HG03571 (cell line): ENCODE results near the gene PTPRS.
"Not testable (repeated sequence)": the region's sequence is repeated elsewhere in the genome, so short reads cannot be mapped to it uniquely, and the experiment has no call there.

ENCODE experiments used
- ATAC-seq: cut with Tn5 transposase; IDR thresholded peaks from one replicate; pipeline ENCODE4 v1.9.1; 2021; ENCODE audit not compliant: unreplicated experiment

The PTPRS gene

GRCh38 chr19:5333581-5334365 lies 6.8 kb downstream of the PTPRS start:
- no peak for ATAC-seq

DNA sequence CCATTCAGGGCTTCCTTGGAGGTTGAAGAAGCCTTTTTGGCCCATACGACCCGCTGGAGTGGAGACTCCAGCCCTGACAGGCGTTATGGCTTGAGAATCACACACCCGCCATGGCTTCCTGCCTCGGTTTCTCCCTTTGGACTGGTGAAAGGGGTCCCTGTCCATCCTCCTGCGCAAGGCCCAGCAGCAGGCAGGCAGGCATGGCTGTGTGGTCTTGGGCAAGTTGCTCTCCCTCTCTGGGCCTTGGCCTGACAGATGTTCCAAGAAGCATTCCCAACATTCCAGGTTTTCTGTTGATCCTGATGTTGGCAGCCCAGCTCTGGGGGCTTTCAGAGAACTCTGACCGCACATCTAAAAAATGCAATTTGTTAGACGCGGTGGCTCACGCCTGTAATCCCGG lies 8.1 kb downstream of the PTPRS start:
- no peak for ATAC-seq

DNA sequence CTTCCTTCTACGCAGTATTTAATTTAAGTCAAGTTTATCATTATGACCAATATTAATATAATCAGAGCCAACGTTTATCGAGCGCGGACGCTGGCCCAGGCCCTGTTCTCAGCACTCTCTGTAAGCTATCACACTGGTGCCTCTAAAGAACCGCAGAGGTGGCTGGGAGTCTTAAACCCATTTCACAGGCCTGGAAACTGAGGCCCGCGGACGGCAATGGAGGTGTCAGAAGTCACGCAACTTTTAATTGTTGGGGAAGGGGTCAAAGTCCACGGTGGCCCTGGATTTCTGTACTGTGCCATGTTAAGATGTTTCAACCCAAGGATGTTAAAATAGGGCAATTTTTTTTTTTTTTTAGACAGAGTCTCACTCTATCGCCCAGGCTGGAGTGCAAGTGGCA lies 8.8 kb downstream of the PTPRS start:
- ATAC-seq, result no peak

- no peak for ATAC-seq
Observed at GRCh38 chr19:5330307-5330720, 10.3 kb downstream of the PTPRS start.

GRCh38 chr19:5329141-5329540 lies 11.5 kb downstream of the PTPRS start:
- no peak for ATAC-seq

GRCh38 chr19:5328407-5328806 lies 12.2 kb downstream of the PTPRS start:
- ATAC-seq, result not testable (repeated sequence)

DNA sequence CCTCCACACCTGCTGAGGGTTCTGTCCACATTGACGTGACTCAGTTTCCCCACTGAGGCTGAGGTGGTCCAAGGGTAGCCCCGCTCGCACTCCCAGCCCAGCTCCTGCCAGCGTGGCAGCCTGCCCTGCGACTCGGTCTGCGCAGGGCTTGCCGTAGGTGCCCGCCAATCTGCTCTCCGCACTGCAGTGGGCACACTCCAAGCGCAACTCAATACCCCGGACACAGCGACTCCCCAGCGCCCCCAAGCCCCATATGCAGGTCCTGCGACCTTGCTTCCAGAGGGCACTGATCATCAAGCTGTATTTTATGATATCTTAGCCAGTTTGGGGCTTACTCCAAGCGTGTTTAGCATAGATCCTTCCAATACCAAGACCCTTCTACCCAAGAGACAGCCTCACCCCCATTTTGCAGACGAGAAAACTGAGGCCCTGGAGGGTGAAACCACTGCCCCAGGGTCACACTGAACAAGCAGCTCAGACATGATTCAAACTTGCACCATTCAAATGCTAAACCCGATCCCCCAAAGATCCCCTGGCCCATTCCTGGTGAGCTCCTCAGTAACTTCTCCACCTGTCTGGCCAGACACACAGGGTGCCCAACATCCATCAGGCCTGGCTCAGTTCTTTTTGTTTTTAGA lies 13.5 kb downstream of the PTPRS start:
- ATAC-seq, result no peak

DNA sequence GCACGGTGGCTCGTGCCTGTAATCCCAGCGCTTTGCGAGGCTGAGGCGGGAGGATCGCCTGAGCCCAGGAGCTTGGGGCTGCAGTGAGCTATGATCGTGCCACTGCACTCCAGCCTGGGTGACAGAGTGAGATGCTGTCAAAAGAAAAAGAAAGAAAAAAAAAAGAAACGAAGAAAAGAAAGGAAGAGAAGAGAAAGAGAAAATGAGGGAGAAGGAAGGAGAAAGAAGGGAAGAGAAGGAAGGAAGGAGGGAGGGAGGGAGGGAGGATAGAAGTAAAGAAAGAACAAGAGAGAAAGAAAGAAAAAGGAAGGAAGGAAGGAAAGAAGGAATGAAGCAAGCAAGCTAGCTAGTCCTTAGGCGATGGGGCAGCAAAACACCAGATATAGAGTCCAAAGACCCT lies 14.1 kb downstream of the PTPRS start:
- no peak for ATAC-seq

GRCh38 chr19:5324947-5325346 lies 15.7 kb downstream of the PTPRS start:
- ATAC-seq, result no peak

- ATAC-seq, result no peak
Observed at GRCh38 chr19:5323475-5323811, 17.2 kb downstream of the PTPRS start.

- peak; percentile 51 for ATAC-seq
Observed at GRCh38 chr19:5321851-5322681, 18.5 kb downstream of the PTPRS start.

GRCh38 chr19:5321066-5321642 lies 19.5 kb downstream of the PTPRS start:
- ATAC-seq, result no peak

DNA sequence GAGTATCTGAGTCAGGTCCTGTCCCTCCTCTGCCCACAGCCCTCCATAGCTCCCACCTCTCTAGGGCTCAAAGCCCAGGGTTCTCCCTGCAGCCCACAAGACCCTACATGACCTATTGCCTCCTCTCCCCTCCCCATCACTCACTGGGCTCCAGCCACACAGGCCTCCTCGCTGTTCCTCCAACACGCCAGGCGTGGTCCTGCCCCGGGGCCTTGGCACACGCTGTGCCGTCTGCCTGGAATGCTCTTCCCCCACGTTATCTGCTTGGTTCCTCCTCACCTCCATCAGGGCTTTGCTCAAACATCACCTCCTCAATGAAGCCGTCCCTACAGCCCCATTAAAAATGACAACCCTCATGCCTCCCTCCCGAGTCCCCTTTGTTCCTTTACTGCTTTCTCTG lies 21.1 kb downstream of the PTPRS start:
- no peak for ATAC-seq

- no peak for ATAC-seq
Observed at GRCh38 chr19:5318306-5318705, 22.3 kb downstream of the PTPRS start.

- ATAC-seq, result no peak
Observed at GRCh38 chr19:5317321-5317720, 23.3 kb downstream of the PTPRS start.

- no peak for ATAC-seq
Observed at GRCh38 chr19:5316138-5316537, 24.5 kb downstream of the PTPRS start.

GRCh38 chr19:5314907-5315298 lies 25.7 kb downstream of the PTPRS start:
- no peak for ATAC-seq

DNA sequence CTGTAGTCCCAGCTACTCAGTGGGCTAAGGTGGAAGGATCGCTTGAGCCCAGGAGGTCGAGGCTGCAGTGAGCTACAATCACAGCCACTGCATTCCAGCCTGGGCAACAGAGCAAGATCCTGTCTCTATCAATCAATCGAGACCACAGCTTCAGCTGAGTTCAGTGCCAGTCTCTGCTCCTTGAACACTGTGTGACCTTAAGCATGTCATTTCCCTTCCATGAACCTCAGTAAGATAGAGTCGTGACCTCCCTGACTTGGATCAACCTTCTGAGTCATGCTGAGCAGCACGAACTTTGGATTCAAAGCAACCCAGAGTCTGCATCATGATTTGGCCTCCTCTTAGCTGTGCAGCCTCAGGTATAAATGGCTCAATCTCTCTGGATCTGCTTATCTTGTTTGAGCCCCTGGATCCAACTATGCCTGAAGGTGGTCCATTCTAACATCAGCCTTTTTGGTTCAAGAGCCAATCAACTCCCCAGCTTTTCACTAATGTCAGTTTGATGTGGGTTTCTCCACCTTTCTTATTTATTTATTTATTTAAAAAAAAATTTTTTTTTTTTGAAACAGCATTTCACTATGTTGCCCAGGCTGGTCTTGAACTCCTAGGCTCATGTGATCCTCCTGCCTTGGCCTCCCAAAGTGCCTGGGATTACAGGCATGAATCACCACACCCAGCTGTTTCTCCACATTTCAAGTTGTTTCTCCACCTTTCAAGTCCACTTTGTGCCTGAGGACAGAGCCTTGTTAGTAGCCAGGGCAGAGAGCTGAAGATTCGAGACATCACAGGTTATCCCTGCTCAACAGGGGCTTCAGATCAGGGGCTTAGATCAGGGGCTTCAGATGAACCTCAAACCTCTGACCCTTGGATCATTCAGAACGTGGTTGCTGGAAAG lies 26.4 kb downstream of the PTPRS start:
- no peak for ATAC-seq

DNA sequence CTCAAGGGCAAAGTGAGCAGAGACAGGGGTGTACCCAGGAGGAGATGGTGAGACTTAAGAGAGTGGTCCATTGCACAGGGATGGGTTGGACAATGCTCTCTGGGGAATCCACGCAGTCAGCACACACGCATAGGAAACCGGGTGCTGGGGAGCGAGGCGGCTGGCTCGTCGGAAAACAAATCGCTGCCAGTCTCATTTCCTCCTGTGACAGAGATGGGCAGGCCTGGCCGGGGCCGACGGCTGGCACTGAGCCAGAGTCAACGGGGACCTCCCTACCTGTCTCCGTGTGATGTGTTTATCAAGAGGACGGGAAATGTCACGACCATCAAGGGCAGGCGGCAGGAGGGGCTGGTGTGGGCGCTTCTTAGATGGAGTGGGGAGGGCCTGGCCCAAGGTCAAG lies 27.3 kb downstream of the PTPRS start:
- no peak for ATAC-seq

DNA sequence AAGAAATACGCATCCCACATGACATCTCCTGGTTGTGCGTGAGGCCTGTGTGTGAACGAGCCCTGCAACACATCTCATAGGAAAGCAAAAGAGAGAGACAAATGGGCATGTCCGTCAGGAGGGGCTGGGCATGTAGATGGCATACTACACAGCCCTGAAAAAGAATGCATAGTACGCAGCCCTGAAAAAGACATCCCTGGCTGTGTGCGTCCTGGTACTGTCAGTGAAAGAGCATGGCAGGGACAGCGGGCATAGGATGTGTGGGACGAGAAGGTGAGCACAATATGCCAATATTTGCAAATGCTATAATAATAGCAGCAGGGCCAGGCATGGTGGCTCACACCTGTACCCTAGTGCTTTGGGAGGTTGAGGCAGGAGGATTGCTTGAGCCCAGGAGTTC lies 28.6 kb downstream of the PTPRS start:
- no peak for ATAC-seq
